ENCODE measurements around the gene KLHDC4. TPM values are rescaled to one million over a fixed set of nuclear protein-coding genes. Genes with fewer than 3 reads are reported as not detected.
A peak's percentile ranks its signal among the peaks of the same experiment; 100 is the strongest.

The KLHDC4 gene
- total RNA-seq, 1 experiment from 2014 or later: 76.2 TPM

GRCh38 chr16:87706278-87707000 is 59.3 kb downstream of the KLHDC4 start:
- Histone ChIP-seq H3K14ac (ENCODE audit: insufficient read depth, low read length) (no peak overlapping the region), H2BK15ac (ENCODE audit: low read depth, low read length) (no peak overlapping the region), H2AFZ (ENCODE audit: low read length) (no peak overlapping the region), H3K4me1 (ENCODE audit: insufficient read depth, low read length) (no peaks in the 10 kb centered on the region), H4K91ac (ENCODE audit: insufficient read length, low read depth, low read length) (no peak overlapping the region), H4K8ac (replicated peaks; ENCODE audit: insufficient read length, low read depth, low read length) (no peak overlapping the region), H4K20me1 (ENCODE audit: control insufficient read depth, insufficient read depth, insufficient read length) (no peaks in the 10 kb centered on the region), H3K23ac (ENCODE audit: insufficient read length, low read depth, low read length) (no peak overlapping the region), H4K5ac (ENCODE audit: insufficient read length, low read depth, low read length) (no peak overlapping the region), H3K56ac (ENCODE audit: insufficient read length, low read depth, low read length) (no peak overlapping the region), H3K79me2 (ENCODE audit: insufficient read depth, low read length) (no peaks in the 10 kb centered on the region), H3K9me3 (ENCODE audit: control insufficient read depth, low read depth, low read length) (no peaks in the 10 kb centered on the region), H3K4ac (ENCODE audit: low read depth, low read length) (no peak overlapping the region), H2BK5ac (ENCODE audit: insufficient read length, low read length) (no peak overlapping the region), H3K9ac (ENCODE audit: extremely low read depth, insufficient read length, low read length) (no peak overlapping the region), H3K27ac (ENCODE audit: insufficient read length, low read depth, low read length) (no peak overlapping the region), H2BK20ac (ENCODE audit: low read depth, low read length, poor library complexity, severe bottlenecking) (no peak overlapping the region), H2BK120ac (ENCODE audit: low read depth, low read length, poor library complexity, severe bottlenecking) (no peak overlapping the region), H3T11ph (ENCODE audit: low read length) (no peak overlapping the region), H3K79me1 (ENCODE audit: insufficient read depth, low read depth, low read length, poor library complexity, severe bottlenecking) (no peaks in the 10 kb centered on the region), H3K27me3 (ENCODE audit: insufficient read depth, low read length) (no peaks in the 10 kb centered on the region), H3K23me2 (ENCODE audit: insufficient read length, low read depth, low read length, poor library complexity, severe bottlenecking) (no peaks in the 10 kb centered on the region), H3K18ac (ENCODE audit: insufficient read length, low read depth, low read length) (no peak overlapping the region), H2BK12ac (ENCODE audit: insufficient read length, low read depth, low read length) (no peak overlapping the region), H2AK5ac (ENCODE audit: insufficient read length, low read length) (no peak overlapping the region), H3K4me2 (ENCODE audit: insufficient read depth, insufficient read length, low read length) (no peak overlapping the region)
- Mint-ChIP-seq H3K27ac (peak overlapping the region in 1 of 3 experiments; percentile 73; a peak in 2 of 7 replicates), H3K9me3 (no peaks in the 10 kb centered on the region), H3K4me1 (peaks cover 6 to 20% of the 10 kb centered on the region in 2 experiments), H3K4me3 (no peak overlapping the region), H3K27me3 (ENCODE audit: low read depth) (no peaks in the 10 kb centered on the region; the same call in none of the 2 replicates), H3K36me3 (ENCODE audit: insufficient read depth in 1 of 3, low read depth in 3 of 3) (peaks cover 13 to 65% (median 59%) of the 10 kb centered on the region in 3 experiments; a peak in 6 of 7 replicates)
- DNase-seq: no peak
- TF ChIP-seq CTCF (conservative IDR thresholded peaks at IDR 0.05): no peak
- WGBS (ENCODE audit: extremely low coverage, insufficient read length, low lambda C conversion rate): no CpG with 5 or more reads among the region's 28 CpGs

Data from H9 (cell line).